PFSK-1 (cell line): ENCODE results near the gene TAF1B.

Experiments
- FOXP2 ChIP-seq: optimal IDR thresholded peaks from 2 replicates; pipeline ENCODE3; 2011; ENCODE audit warnings: borderline replicate concordance, control low read depth, inconsistent platforms; ENCODE audit not compliant: insufficient read depth; ENCODE audit errors: extremely low read length, extremely low read depth
- POLR2AphosphoS5 ChIP-seq: IDR thresholded peaks from 2 replicates; pipeline ENCODE4 v1.6.1; 2012; ENCODE audit warnings: low read depth, mild to moderate bottlenecking, control low read depth, low read length, moderate library complexity
- SIN3A ChIP-seq: IDR thresholded peaks from 2 replicates; pipeline ENCODE4 v1.6.1; 2012; ENCODE audit warnings: mild to moderate bottlenecking, low read length, moderate library complexity, borderline replicate concordance; ENCODE audit not compliant: insufficient read depth
- TAF1 ChIP-seq: IDR thresholded peaks from 2 replicates; pipeline ENCODE4 v1.6.1; 2012; ENCODE audit warnings: low read length, control low read depth, borderline replicate concordance; ENCODE audit not compliant: insufficient read depth
- TF ChIP-seq, protein P1 (sequence below), 2 experiments: IDR thresholded peaks; 2 replicates each; pipeline versions ENCODE4 v1.6.1 to v1.8.0; 2011 to 2012; ENCODE audit warnings: low read depth in 2 of 2, low read length in 2 of 2, control low read depth in 1 of 2, inconsistent platforms in 1 of 2, mild to moderate bottlenecking in 1 of 2, moderate library complexity in 1 of 2; ENCODE audit not compliant: insufficient read depth in 1 of 2

The TAF1B gene

DNA sequence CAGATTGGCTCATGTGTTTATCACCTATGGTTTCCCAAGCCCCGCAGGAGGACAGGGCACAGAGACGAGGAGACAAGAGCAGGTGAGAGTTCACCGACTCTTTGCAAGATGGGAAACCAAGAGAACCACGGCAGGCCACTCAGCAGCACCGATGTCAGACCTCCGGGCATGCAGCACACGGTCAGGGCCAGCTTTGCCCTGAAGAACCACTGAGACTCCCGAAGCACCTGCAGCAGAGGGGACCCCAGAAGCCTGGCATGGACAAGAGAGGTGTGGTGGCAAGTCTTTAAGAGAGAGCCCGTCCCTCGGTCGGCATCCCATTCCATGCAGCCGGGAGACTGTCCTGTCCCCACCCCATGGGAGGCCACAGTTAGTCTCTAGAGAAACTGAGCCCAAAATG is 36.6 kb upstream of the TAF1B start:
- TF ChIP-seq, protein P1, sequence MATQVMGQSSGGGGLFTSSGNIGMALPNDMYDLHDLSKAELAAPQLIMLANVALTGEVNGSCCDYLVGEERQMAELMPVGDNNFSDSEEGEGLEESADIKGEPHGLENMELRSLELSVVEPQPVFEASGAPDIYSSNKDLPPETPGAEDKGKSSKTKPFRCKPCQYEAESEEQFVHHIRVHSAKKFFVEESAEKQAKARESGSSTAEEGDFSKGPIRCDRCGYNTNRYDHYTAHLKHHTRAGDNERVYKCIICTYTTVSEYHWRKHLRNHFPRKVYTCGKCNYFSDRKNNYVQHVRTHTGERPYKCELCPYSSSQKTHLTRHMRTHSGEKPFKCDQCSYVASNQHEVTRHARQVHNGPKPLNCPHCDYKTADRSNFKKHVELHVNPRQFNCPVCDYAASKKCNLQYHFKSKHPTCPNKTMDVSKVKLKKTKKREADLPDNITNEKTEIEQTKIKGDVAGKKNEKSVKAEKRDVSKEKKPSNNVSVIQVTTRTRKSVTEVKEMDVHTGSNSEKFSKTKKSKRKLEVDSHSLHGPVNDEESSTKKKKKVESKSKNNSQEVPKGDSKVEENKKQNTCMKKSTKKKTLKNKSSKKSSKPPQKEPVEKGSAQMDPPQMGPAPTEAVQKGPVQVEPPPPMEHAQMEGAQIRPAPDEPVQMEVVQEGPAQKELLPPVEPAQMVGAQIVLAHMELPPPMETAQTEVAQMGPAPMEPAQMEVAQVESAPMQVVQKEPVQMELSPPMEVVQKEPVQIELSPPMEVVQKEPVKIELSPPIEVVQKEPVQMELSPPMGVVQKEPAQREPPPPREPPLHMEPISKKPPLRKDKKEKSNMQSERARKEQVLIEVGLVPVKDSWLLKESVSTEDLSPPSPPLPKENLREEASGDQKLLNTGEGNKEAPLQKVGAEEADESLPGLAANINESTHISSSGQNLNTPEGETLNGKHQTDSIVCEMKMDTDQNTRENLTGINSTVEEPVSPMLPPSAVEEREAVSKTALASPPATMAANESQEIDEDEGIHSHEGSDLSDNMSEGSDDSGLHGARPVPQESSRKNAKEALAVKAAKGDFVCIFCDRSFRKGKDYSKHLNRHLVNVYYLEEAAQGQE (IDR thresholded peaks at IDR 0.05; ENCODE audit: insufficient read depth in 1 of 2, low read depth in 2 of 2, low read length in 2 of 2): no peak
- no peak for TF ChIP-seq SIN3A
- no peak for TF ChIP-seq TAF1
- no peak for TF ChIP-seq POLR2AphosphoS5
- TF ChIP-seq FOXP2: no peak

DNA sequence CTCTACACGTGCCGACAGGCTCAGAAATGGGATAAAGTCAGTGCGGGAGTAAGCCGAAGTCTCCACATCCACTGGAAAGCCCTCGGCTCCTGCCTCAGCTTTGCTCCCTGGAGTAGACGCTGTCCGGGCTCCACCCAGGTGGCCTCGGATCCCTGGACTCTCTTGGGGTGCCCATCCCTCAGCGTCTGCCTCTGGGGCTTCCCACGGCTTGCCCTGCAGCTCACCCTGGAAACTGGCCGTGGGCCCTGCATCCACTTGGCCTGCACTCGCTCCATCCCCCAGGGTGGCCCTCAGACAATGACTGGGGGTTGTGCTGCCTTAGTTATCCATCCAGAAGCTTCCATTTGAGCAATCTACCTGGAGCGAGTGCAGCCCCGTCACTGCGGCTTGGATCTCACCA is 36.2 kb upstream of the TAF1B start:
- TF ChIP-seq POLR2AphosphoS5 (no peak), SIN3A (no peak), TAF1 (no peak)
- TF ChIP-seq, protein P1 (IDR thresholded peaks at IDR 0.05; ENCODE audit: insufficient read depth in 1 of 2, low read depth in 2 of 2, low read length in 2 of 2): no peak

DNA sequence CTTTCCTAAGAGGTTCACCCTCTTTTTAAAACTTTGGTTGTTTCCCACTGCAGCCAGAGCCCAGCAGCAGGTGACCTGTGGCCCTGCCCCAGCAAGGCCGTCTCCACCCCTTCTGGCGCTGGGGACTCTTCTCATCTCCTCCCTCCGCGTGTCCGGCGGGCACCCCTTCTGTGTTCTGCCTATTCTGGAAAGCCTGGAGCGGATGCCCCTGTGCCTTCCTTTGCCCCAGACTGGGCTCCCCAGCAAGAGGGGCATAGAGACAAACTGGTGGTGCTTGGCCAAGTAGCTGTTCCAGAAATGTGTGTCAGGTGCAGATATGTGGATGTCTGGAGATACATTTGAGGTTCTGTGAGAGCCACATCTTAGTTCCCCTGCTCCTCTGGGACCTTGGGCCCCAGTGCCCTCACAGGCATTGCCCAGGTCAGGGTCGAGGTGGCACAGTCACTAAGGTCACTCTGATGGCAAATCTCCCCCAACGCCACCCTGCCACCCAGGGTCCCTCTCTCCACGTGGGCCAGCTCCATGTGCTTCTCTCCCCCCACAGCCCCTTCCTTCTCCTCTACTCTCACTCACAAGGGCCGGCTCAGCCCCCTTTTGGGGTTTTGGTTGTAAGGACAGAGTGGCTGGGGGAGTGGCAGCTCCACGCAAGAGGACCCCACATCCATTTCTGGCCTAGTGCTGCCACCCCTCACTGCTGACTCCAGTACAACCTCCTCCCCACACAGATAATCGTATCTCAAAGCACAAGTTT is 35.5 kb upstream of the TAF1B start:
- TF ChIP-seq SIN3A (no peak), TAF1 (no peak), FOXP2 (no peak), POLR2AphosphoS5 (no peak)
- TF ChIP-seq, protein P1 (IDR thresholded peaks at IDR 0.05; ENCODE audit: insufficient read depth in 1 of 2, low read depth in 2 of 2, low read length in 2 of 2): no peak

DNA sequence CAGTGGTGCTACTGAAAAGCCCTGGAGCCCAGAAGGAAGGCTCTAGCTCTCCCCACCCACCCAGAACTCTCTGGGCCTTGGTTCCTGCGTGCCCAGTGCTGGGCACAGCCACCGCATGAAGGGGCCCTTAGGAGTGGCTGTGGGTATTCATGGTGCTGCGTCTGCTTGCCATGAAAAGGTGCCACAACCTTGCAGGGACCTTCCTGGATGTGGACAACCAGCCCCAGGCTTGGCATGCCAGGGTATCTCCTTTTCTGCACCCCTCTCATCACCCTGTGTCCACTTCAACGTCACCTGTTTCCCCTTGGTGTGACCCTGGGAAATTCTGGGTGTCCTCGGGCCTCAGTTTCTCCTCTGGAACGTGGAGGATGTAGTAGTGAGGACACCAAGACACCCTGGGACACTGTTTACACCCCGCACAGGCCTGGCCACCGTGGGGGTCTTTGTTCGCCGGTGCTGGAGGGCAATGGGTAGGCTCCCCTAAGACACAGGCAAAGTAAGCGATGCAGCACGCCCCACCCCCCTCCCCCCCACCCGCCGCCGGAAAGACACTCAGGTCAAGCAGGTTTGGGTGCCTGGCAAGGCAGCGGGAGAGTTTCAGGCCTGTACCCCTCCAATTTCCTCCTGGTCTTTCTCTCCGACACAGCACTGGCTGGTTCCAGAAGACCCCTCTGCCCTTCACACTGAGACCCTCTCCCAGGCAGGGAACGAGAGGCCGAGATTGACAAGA is 34.8 kb upstream of the TAF1B start:
- TF ChIP-seq SIN3A: no peak
- no peak for TF ChIP-seq FOXP2
- no peak for TF ChIP-seq TAF1

DNA sequence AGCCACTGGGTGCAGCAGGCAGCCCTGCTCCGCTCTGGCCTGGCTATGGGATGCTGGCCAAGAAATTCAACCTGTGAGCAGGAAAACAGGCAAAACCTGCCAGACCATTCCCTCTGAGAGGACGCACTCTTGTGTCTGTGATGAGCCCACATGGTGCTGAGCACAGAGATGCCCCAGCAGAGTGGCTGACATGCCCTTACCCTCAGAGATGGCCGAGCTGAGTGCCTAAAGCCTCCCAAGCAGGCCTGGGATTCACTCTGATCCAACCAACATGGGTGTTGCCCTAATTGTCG is 34.3 kb upstream of the TAF1B start:
- no peak for TF ChIP-seq FOXP2
- no peak for TF ChIP-seq POLR2AphosphoS5
- TF ChIP-seq, protein P1 (IDR thresholded peaks at IDR 0.05; ENCODE audit: insufficient read depth in 1 of 2, low read depth in 2 of 2, low read length in 2 of 2): no peak
- TF ChIP-seq TAF1: no peak
- no peak for TF ChIP-seq SIN3A
